Thyroid gland (tissue), 4 donors: ENCODE measurements around the gene B3GALT4. TPM values are rescaled to one million over a fixed set of nuclear protein-coding genes. Genes with fewer than 3 reads are reported as not detected.

Experiments used
- DNase-seq, 2 donors: peaks; one replicate each; pipeline ENCODE4 v3.0.0-alpha.2; 2019
- H3K27ac ChIP-seq, 3 donors: fragments of 200-600 bp; sonication (generic); 1 replicate in 2 of 3; 2 replicates in 1 of 3; pipeline ENCODE4 v1.5.1; 2016 to 2019; ENCODE audit warnings: mild to moderate bottlenecking in 1 of 3, moderate library complexity in 1 of 3
- H3K27me3 ChIP-seq: fragments of 200-600 bp; sonication (generic); one replicate; pipeline ENCODE4 v1.5.1; 2019
- H3K36me3 ChIP-seq, 2 donors: fragments of 200-600 bp; sonication (generic); one replicate each; pipeline ENCODE4 v1.5.1; 2016 to 2019
- H3K4me1 ChIP-seq, 2 donors: fragments of 200-600 bp; sonication (generic); one replicate each; pipeline ENCODE4 v1.5.1; 2017 to 2019
- H3K4me3 ChIP-seq, 3 donors: fragments of 200-600 bp; sonication (generic); replicated peaks in 1 of 3; 1 replicate in 2 of 3; 2 replicates in 1 of 3; pipeline ENCODE4 v1.5.1; 2016; ENCODE audit warnings: mild to moderate bottlenecking in 1 of 3
- H3K9me3 ChIP-seq: fragments of 200-600 bp; sonication (generic); one replicate; pipeline ENCODE4 v1.5.1; 2017
- POLR2A ChIP-seq, 2 donors: fragments of 450-650 bp; IDR thresholded peaks; one replicate each; pipeline ENCODE4 v1.6.1; 2017; ENCODE audit warnings: antibody characterized with exemption in 2 of 2, mild to moderate bottlenecking in 2 of 2, moderate library complexity in 1 of 2
- WGBS, 2 donors: methylation state at CpG; one replicate each; pipeline ENCODE4 v1.1.5; 2017; 5-methylcytosine and 5-hydroxymethylcytosine counted together
- intact Hi-C: fragments of 100-400 bp; cut with DNase I; formaldehyde crosslinking; loops from one replicate; pipeline ENCODE4 v1.15.1; 2023
- total RNA-seq, 4 donors: library from RNA; depleted of rRNA; stranded (reverse); fragments of >200 nt; gene quantifications; one replicate each; pipeline ENCODE4 v1.2.3, GENCODE V29; 2016
- TF ChIP-seq, protein P1 (sequence below), 6 experiments: fragments of 200-600 bp in 3 of 6; fragments of 450-650 bp in 3 of 6; sonication (generic) in 3 of 6; IDR thresholded peaks; one replicate each; pipeline ENCODE4 v1.5.1; 2016 to 2019; ENCODE audit warnings: antibody characterized with exemption in 6 of 6, mild to moderate bottlenecking in 2 of 6, inconsistent platforms in 1 of 6, moderate library complexity in 1 of 6

The B3GALT4 gene
- total RNA-seq, 4 donors from 2014 or later, result 10.5 to 19.8 (median 16.4) TPM

DNA sequence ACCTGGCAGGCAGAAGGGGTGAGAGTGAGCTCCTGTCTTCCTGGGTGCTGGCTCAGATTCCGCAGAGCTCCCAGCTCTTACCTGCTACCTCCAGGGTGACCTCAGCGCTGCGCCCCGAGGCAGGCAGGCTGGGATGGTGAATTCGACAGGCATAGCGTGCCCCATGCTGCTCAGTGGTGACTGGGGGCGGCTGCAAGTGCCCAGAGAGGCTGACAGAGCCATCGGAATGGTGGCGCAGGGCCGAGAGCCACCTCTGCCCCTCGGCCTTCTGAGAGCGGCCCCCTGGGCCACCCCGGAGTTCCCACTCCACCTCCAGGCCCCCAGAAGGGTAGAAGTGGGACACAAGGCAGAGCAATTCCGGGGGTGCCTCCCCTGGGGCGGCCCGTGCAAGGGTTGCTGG lies 27.3 kb downstream of the B3GALT4 start:
- H3K27ac ChIP-seq, result no peak overlapping the region
- 93 to 96% methylated on average over 3 to 9 of the region's 16 CpGs for WGBS, 2 donors
- TF ChIP-seq, protein P1, sequence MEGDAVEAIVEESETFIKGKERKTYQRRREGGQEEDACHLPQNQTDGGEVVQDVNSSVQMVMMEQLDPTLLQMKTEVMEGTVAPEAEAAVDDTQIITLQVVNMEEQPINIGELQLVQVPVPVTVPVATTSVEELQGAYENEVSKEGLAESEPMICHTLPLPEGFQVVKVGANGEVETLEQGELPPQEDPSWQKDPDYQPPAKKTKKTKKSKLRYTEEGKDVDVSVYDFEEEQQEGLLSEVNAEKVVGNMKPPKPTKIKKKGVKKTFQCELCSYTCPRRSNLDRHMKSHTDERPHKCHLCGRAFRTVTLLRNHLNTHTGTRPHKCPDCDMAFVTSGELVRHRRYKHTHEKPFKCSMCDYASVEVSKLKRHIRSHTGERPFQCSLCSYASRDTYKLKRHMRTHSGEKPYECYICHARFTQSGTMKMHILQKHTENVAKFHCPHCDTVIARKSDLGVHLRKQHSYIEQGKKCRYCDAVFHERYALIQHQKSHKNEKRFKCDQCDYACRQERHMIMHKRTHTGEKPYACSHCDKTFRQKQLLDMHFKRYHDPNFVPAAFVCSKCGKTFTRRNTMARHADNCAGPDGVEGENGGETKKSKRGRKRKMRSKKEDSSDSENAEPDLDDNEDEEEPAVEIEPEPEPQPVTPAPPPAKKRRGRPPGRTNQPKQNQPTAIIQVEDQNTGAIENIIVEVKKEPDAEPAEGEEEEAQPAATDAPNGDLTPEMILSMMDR (IDR thresholded peaks at IDR 0.05), result no peak
- no peak for TF ChIP-seq POLR2A (IDR thresholded peaks at IDR 0.05)

DNA sequence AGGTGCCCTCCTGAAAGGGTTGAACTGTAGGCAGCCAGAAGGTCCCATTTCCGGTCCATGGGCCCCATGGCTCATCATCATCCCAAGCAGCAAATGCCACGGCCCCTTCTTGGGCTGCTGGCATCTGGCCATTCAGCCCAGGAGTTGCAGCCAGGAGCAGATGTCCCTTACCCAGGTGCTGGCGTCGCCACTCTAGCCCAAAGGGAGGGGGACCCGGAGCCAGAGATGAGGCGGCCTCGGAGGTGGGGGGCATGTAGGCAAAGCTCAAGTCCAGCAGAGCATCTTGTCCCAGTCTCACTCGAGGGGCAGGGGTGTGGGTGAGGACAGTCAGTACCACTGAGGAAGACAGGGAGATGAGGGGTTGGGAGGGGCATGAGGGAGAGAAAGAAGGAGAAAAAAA lies 28.1 kb downstream of the B3GALT4 start:
- Histone ChIP-seq H3K9me3 (no peaks in the 10 kb centered on the region), H3K36me3 (peaks cover 8 to 26% of the 10 kb centered on the region in 2 donors), H3K4me3 (no peak overlapping the region), H3K27me3 (no peaks in the 10 kb centered on the region), H3K4me1 (peaks cover 5 to 12% of the 10 kb centered on the region in 2 donors), H3K27ac (peak overlapping the region in 1 of 3 donors; percentile 10)
- DNase-seq, result no peak
- WGBS, 2 donors, result 84 to 88% methylated on average over 8 of the region's 8 CpGs
- TF ChIP-seq POLR2A (IDR thresholded peaks at IDR 0.05), result no peak
- TF ChIP-seq, protein P1 (IDR thresholded peaks at IDR 0.05), result no peak
- intact Hi-C loops, result no loop called here

More for the DNA sequence above, 27.3 kb downstream of the B3GALT4 start:
- intact Hi-C loops, result no loop called here
- Histone ChIP-seq H3K4me1 (peaks cover 7 to 13% of the 10 kb centered on the region in 2 donors), H3K9me3 (no peaks in the 10 kb centered on the region), H3K4me3 (no peak overlapping the region), H3K27me3 (no peaks in the 10 kb centered on the region), H3K36me3 (peaks cover 8 to 26% of the 10 kb centered on the region in 2 donors)
- DNase-seq, result no peak

DNA sequence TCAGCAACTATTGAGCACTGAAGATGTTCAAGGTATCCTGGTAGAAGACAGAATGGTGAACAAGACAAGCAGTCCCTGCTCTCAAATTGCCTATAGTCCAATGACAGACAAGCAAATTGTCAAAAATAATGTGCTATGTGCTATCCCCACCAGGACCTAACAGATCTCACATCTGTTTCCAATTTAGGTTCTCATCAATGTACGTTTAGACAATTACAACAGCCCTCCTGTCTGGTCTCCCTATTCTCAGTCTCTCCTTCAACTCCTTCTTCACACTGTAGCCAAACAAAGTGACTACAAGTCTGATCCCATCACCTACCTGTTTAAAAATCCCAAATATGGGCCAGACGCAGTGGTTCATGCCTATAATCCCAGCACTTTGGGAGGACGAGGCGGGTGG lies 29.4 kb downstream of the B3GALT4 start:
- 87 to 91% methylated on average over 4 of the region's 4 CpGs for WGBS, 2 donors
- Histone ChIP-seq H3K9me3 (no peaks in the 10 kb centered on the region), H3K4me3 (no peak overlapping the region), H3K4me1 (peaks cover 0 to 2% of the 10 kb centered on the region in 2 donors), H3K36me3 (peaks cover 8 to 26% of the 10 kb centered on the region in 2 donors), H3K27ac (no peak overlapping the region), H3K27me3 (no peaks in the 10 kb centered on the region)
- TF ChIP-seq, protein P1 (IDR thresholded peaks at IDR 0.05), result no peak
- no peak for TF ChIP-seq POLR2A (IDR thresholded peaks at IDR 0.05)
- intact Hi-C loops, result no loop called here
- no peak for DNase-seq

DNA sequence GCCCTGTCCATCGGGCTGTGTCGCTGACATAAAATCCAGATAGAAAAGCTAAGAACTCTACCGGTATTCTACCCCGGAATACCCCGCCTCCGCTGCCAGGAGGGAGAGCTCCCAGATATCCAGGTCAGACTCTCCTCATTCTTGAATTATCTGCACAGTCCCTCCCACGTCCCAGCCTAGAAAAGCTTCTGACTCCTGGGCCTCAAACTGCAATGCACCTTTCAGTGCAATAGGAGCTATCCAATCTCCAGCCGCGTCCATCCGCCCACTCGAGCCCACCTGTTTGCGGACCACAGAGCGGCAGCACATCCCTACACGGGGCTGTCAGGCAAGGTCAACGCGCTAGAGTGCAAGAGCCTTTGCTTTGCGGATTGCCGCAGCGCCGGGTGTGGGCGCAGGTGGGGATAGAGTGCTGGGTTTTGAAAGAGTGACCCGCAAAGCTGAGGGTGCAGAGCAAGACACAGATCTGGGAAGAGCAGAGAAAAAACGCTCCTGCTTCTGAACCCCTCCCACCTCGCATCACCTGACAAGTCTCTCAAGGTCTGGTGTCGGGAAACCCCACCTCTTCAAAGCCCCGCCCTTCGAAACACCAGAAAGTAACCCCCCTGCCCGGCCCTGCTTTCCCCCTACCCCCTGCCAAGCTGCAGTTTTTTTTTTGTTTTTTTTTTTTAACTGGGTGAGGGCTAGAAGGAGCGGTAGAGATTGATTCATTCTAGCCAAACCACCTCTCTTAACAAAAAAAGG lies 35.6 kb downstream of the B3GALT4 start:
- peaks cover 24 to 39% of the 10 kb centered on the region in 2 donors for H3K4me1 ChIP-seq
- peak overlapping the region; percentile 29 to 92 (median 35) for H3K4me3 ChIP-seq
- intact Hi-C loops, result no loop called here

More for the DNA sequence above, 35.6 kb downstream of the B3GALT4 start:
- peak in 1 of 2 donors; percentile 45 for TF ChIP-seq POLR2A (IDR thresholded peaks at IDR 0.05)
- TF ChIP-seq, protein P1 (IDR thresholded peaks at IDR 0.05), result peak in 1 of 6 experiments; percentile 15
- H3K9me3 ChIP-seq, result no peaks in the 10 kb centered on the region
- 4 to 7% methylated on average over 18 to 29 of the region's 29 CpGs for WGBS, 2 donors
- no peaks in the 10 kb centered on the region for H3K27me3 ChIP-seq
- DNase-seq, result peak; percentile 95 to 98
- H3K27ac ChIP-seq, result peak overlapping the region; percentile 94 to 99 (median 98)
- H3K36me3 ChIP-seq, result no peaks in the 10 kb centered on the region
